SK-N-SH treated with all-trans-retinoic acid at 6 μM for 48 hours (cell line): ENCODE results near the gene HES5.
"Not testable (repeated sequence)": the region's sequence is repeated elsewhere in the genome, so short reads cannot be mapped to it uniquely, and the experiment has no call there.

Source experiments
- ATAC-seq: fragments of 200-7000 bp; cut with Tn5 transposase; 3 replicates; pipeline ENCODE4 v1.9.1; 2020; ENCODE audit warnings: mild to moderate bottlenecking, moderate library complexity
- ARNTL ChIP-seq: fragments of 450-650 bp; formaldehyde crosslinking; IDR thresholded peaks from 2 replicates; pipeline ENCODE4 v1.5.0; 2020; ENCODE audit warnings: low read depth, mild to moderate bottlenecking, moderate library complexity, borderline replicate concordance
- CREB5 ChIP-seq: fragments of 250-450 bp; sonication (Bioruptor Pico); IDR thresholded peaks from 2 replicates; pipeline ENCODE4 v1.5.1; 2020; ENCODE audit warnings: low read depth, mild to moderate bottlenecking, moderate library complexity
- CSDC2 ChIP-seq: fragments of 250-450 bp; sonication (Bioruptor Pico); IDR thresholded peaks from 2 replicates; pipeline ENCODE4 v1.5.0; 2020; ENCODE audit warnings: mild to moderate bottlenecking, moderate library complexity
- CSRNP3 ChIP-seq: fragments of 250-450 bp; sonication (Bioruptor Pico); IDR thresholded peaks from 2 replicates; pipeline ENCODE4 v1.5.1; 2021; ENCODE audit warnings: mild to moderate bottlenecking, moderate library complexity
- ESRRG ChIP-seq: fragments of 250-450 bp; sonication (Bioruptor Pico); IDR thresholded peaks from 2 replicates; pipeline ENCODE4 v1.6.1; 2021; ENCODE audit warnings: mild to moderate bottlenecking
- GLIS3 ChIP-seq: fragments of 250-450 bp; sonication (Bioruptor Pico); IDR thresholded peaks from 2 replicates; pipeline ENCODE4 v1.5.0; 2020; ENCODE audit warnings: mild to moderate bottlenecking, moderate library complexity
- ISL1 ChIP-seq: fragments of 250-450 bp; sonication (Bioruptor Pico); IDR thresholded peaks from 2 replicates; pipeline ENCODE4 v2.1.2; 2022; ENCODE audit warnings: mild to moderate bottlenecking, moderate library complexity
- POU6F1 ChIP-seq: fragments of 250-450 bp; sonication (Bioruptor Pico); IDR thresholded peaks from 2 replicates; pipeline ENCODE4 v1.8.0; 2021; ENCODE audit warnings: low read depth, mild to moderate bottlenecking, moderate library complexity, borderline replicate concordance
- PPARA ChIP-seq: fragments of 250-450 bp; sonication (Bioruptor Pico); IDR thresholded peaks from 2 replicates; pipeline ENCODE4 v1.5.0; 2020; ENCODE audit warnings: mild to moderate bottlenecking, borderline replicate concordance
- RARB ChIP-seq: fragments of 250-450 bp; sonication (Bioruptor Pico); IDR thresholded peaks from 2 replicates; pipeline ENCODE4 v1.8.0; 2021; ENCODE audit warnings: mild to moderate bottlenecking, moderate library complexity
- SNAI2 ChIP-seq: fragments of 250-450 bp; sonication (Bioruptor Pico); IDR thresholded peaks from 2 replicates; pipeline ENCODE4 v1.5.0; 2020; ENCODE audit warnings: mild to moderate bottlenecking, moderate library complexity
- TCF4 ChIP-seq: fragments of 250-450 bp; sonication (Bioruptor Pico); IDR thresholded peaks from 2 replicates; pipeline ENCODE4 v1.8.0; 2021; ENCODE audit warnings: mild to moderate bottlenecking, moderate library complexity, borderline replicate concordance
- ZC3H10 ChIP-seq: fragments of 250-450 bp; sonication (Bioruptor Pico); IDR thresholded peaks from 2 replicates; pipeline ENCODE4 v1.5.1; 2021; ENCODE audit warnings: mild to moderate bottlenecking, moderate library complexity
- ZNF565 ChIP-seq: fragments of 450-650 bp; formaldehyde crosslinking; conservative IDR thresholded peaks from 2 replicates; pipeline ENCODE4 v1.5.0; 2020; ENCODE audit warnings: low read depth, mild to moderate bottlenecking, moderate library complexity
- ZNF70 ChIP-seq: fragments of 450-650 bp; formaldehyde crosslinking; IDR thresholded peaks from 2 replicates; pipeline ENCODE4 v1.5.0; 2020; ENCODE audit warnings: mild to moderate bottlenecking, moderate library complexity
- ZNF8 ChIP-seq: fragments of 450-650 bp; formaldehyde crosslinking; IDR thresholded peaks from 2 replicates; pipeline ENCODE4 v1.5.0; 2020; ENCODE audit warnings: mild to moderate bottlenecking, moderate library complexity

Gene HES5

GRCh38 chr1:2552189-2552588 is 22.1 kb upstream of the HES5 start:
- ATAC-seq = no peak
- TF ChIP-seq TCF4 (CRISPR knock-in tag) = no peak
- no peak for TF ChIP-seq ARNTL (CRISPR knock-in tag)
- no peak for TF ChIP-seq ZNF565 (CRISPR knock-in tag)
- no peak for TF ChIP-seq POU6F1
- TF ChIP-seq ZNF70 (CRISPR knock-in tag) = no peak
- TF ChIP-seq ZC3H10 = no peak
- TF ChIP-seq GLIS3 (CRISPR knock-in tag) = no peak
- TF ChIP-seq CSDC2 (CRISPR knock-in tag) = no peak

GRCh38 chr1:2551544-2551943 is 21.5 kb upstream of the HES5 start:
- ATAC-seq = not testable (repeated sequence)

- not testable (repeated sequence) for ATAC-seq
Observed at GRCh38 chr1:2550309-2550861, 20.3 kb upstream of the HES5 start.

- not testable (repeated sequence) for ATAC-seq
Observed at GRCh38 chr1:2549367-2550029, 19.4 kb upstream of the HES5 start.

- peak; percentile 62 for ATAC-seq
Observed at GRCh38 chr1:2548068-2548589, 18.1 kb upstream of the HES5 start.

GRCh38 chr1:2547210-2548067 is 17.4 kb upstream of the HES5 start:
- TF ChIP-seq CREB5 (CRISPR knock-in tag) = no peak
- no peak for TF ChIP-seq ISL1
- TF ChIP-seq ZNF70 (CRISPR knock-in tag) = no peak
- no peak for TF ChIP-seq CSRNP3 (CRISPR knock-in tag)
- TF ChIP-seq ZNF8 (CRISPR knock-in tag) = no peak
- TF ChIP-seq RARB (CRISPR knock-in tag) = no peak
- no peak for TF ChIP-seq PPARA (CRISPR knock-in tag)
- TF ChIP-seq ARNTL (CRISPR knock-in tag) = no peak
- TF ChIP-seq, all 23 proteins: peak for 0
- peak; percentile 12 for ATAC-seq

More at GRCh38 chr1:2548068-2548589, 18.1 kb upstream of the HES5 start:
- TF ChIP-seq GLIS3 (CRISPR knock-in tag) (no peak), ESRRG (CRISPR knock-in tag) (no peak), PPARA (CRISPR knock-in tag) (no peak), SNAI2 (CRISPR knock-in tag) (no peak)
- TF ChIP-seq, all 23 proteins: peak for 0
